A549 (cell line): Measurements from ENCODE around the gene NBEAL1.
"Not testable (repeated sequence)": the region's sequence is repeated elsewhere in the genome, so short reads cannot be mapped to it uniquely, and the experiment has no call there.

Experiments used
- CHD4 ChIP-seq: fragments of 200-600 bp; sonication (generic); IDR thresholded peaks from 2 replicates; pipeline ENCODE4 v1.6.1; 2016; ENCODE audit warnings: antibody characterized with exemption, mild to moderate bottlenecking, borderline replicate concordance
- HOXA7 ChIP-seq: fragments of 250-450 bp; sonication (Bioruptor Pico); IDR thresholded peaks from 2 replicates; pipeline ENCODE4 v1.5.0; 2020; ENCODE audit warnings: mild to moderate bottlenecking, moderate library complexity
- KDM5A ChIP-seq: fragments of 200-600 bp; sonication (generic); IDR thresholded peaks from 2 replicates; pipeline ENCODE4 v1.6.1; 2016; ENCODE audit warnings: antibody characterized with exemption, mild to moderate bottlenecking
- NR3C1 ChIP-seq: fragments of >200 bp; sonication (Bioruptor Twin); formaldehyde crosslinking; IDR thresholded peaks from 3 replicates; pipeline ENCODE4 v1.6.1; 2017
- RAD21 ChIP-seq, 2 experiments: fragments of >200 bp in 1 of 2; sonication (Bioruptor Twin) in 1 of 2; formaldehyde crosslinking in 1 of 2; IDR thresholded peaks in 1 of 2; conservative IDR thresholded peaks in 1 of 2; 2 replicates in 1 of 2; 3 replicates in 1 of 2; pipeline ENCODE4 v1.6.1; 2012 to 2018; ENCODE audit warnings: inconsistent platforms in 1 of 2
- SREBF2 ChIP-seq: fragments of 450-650 bp; IDR thresholded peaks from 2 replicates; pipeline ENCODE4 v1.6.1; 2014; ENCODE audit warnings: mild to moderate bottlenecking, moderate library complexity
- TF ChIP-seq, protein P1 (sequence below): fragments of >200 bp; sonication (Bioruptor Twin); formaldehyde crosslinking; IDR thresholded peaks from 3 replicates; pipeline ENCODE4 v1.5.1; 2016
- TF ChIP-seq, protein P2 (sequence below): IDR thresholded peaks from 2 replicates; pipeline ENCODE4 v1.6.1; 2012
- TF ChIP-seq, protein P3 (sequence below): fragments of 250-450 bp; sonication (Bioruptor Pico); IDR thresholded peaks from 2 replicates; pipeline ENCODE4 v1.5.0; 2021; ENCODE audit warnings: mild to moderate bottlenecking, moderate library complexity, borderline replicate concordance

DNA sequence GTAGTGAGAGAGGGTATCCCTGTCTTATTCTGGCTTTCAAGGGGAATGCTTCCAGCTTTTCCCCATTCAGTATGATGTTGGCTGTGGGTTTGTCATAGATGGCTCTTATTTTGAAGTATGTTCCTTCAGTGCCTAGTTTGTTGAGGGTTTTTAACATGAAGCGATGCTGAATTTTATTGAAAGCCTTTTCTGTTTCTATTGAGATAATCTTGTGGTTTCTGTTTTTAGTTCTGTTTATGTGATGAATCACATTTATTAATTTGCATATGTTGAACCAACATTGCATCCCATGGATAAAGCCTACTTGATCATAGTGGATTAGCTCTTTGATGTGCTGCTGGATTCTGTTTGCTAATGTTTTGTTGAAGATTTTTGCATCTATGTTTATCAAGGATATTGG is 87.7 kb downstream of the NBEAL1 start:
- TF ChIP-seq, protein P1, sequence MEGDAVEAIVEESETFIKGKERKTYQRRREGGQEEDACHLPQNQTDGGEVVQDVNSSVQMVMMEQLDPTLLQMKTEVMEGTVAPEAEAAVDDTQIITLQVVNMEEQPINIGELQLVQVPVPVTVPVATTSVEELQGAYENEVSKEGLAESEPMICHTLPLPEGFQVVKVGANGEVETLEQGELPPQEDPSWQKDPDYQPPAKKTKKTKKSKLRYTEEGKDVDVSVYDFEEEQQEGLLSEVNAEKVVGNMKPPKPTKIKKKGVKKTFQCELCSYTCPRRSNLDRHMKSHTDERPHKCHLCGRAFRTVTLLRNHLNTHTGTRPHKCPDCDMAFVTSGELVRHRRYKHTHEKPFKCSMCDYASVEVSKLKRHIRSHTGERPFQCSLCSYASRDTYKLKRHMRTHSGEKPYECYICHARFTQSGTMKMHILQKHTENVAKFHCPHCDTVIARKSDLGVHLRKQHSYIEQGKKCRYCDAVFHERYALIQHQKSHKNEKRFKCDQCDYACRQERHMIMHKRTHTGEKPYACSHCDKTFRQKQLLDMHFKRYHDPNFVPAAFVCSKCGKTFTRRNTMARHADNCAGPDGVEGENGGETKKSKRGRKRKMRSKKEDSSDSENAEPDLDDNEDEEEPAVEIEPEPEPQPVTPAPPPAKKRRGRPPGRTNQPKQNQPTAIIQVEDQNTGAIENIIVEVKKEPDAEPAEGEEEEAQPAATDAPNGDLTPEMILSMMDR = not testable (repeated sequence)
- TF ChIP-seq, protein P2, sequence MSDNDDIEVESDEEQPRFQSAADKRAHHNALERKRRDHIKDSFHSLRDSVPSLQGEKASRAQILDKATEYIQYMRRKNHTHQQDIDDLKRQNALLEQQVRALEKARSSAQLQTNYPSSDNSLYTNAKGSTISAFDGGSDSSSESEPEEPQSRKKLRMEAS = not testable (repeated sequence)
- TF ChIP-seq KDM5A; SREBF2; NR3C1; RAD21 (conservative IDR thresholded peaks at IDR 0.05 in 1 of 2, IDR thresholded peaks at IDR 0.05 in 1 of 2); HOXA7 (CRISPR knock-in tag); CHD4: not testable (repeated sequence)
- TF ChIP-seq, protein P3, sequence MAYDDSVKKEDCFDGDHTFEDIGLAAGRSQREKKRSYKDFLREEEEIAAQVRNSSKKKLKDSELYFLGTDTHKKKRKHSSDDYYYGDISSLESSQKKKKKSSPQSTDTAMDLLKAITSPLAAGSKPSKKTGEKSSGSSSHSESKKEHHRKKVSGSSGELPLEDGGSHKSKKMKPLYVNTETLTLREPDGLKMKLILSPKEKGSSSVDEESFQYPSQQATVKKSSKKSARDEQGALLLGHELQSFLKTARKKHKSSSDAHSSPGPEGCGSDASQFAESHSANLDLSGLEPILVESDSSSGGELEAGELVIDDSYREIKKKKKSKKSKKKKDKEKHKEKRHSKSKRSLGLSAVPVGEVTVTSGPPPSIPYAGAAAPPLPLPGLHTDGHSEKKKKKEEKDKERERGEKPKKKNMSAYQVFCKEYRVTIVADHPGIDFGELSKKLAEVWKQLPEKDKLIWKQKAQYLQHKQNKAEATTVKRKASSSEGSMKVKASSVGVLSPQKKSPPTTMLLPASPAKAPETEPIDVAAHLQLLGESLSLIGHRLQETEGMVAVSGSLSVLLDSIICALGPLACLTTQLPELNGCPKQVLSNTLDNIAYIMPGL = not testable (repeated sequence)
